Measurements from ENCODE around the gene LYPLAL1. TPM values are rescaled to one million over a fixed set of nuclear protein-coding genes. Genes with fewer than 3 reads are reported as not detected.

LYPLAL1 gene
- total and polyA plus RNA-seq, 2 of the 8 experiments (the other 6 are each of a cell fraction or from before 2014, with no cell fraction given) = 6.3 to 23.8 TPM

DNA sequence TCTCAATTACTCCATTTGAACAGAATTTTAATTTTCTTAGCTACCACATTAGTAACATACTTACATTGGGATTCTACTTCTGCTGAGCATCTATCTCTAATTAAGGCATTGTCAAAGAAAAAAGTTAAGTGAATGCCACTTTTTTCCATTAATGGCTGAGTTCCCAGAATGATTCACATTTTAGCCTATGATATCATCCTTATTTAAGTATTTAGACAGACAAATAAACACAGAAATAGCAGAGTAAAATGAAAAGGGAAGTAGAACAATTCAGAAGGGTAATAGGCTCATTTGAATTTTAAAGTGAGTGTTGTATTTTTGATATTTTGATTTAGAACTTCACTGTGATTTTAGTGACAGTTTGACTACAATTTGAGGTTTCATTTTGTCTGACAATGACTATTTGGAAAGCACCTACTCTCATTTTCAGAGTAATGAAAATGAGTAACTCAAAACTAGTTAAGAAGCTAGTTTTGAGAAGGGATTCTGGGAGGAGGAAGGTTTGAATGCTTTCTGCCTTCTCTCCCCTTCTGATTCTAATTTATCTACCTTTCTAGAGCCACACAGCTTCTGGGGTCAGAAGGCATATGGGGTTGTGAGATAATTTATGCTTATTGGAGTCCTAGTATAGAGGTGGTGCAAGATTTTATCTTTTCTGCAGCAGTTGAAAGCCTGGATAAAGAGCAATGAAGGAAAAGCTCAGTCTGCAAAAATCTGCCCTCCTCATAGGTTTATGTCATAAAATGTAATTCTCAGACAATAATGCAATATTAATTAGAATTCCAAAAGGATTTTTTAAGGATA lies 15.5 kb downstream of the LYPLAL1 start:
- no peak overlapping the region for H2AK5ac ChIP-seq (ENCODE audit: low read depth, low read length)
- no peak overlapping the region for H2BK5ac ChIP-seq (ENCODE audit: low read depth, low read length)
- H2BK120ac ChIP-seq (replicated peaks; ENCODE audit: low read depth, low read length) = no peak overlapping the region
- H2AFZ ChIP-seq (ENCODE audit: low read length) = no peak overlapping the region
- no peak overlapping the region for H3K9ac ChIP-seq (replicated peaks in 1 of 4; ENCODE audit: extremely low read depth in 1 of 4, low read depth in 3 of 4, low read length in 3 of 4)
- no peak overlapping the region for H3K4me3 ChIP-seq (ENCODE audit: extremely low read depth in 1 of 4, insufficient read depth in 2 of 4, low read depth in 3 of 4, low read length in 4 of 4)
- peaks cover 0 to 20% of the 10 kb centered on the region in 2 experiments; a peak in 2 of 4 replicates for H3K79me2 ChIP-seq (ENCODE audit: control insufficient read depth in 1 of 2, insufficient read depth in 2 of 2, low read length in 2 of 2)
- H3K79me1 ChIP-seq (ENCODE audit: low read depth, low read length) = 0 out of 2 replicates have a peak, but pooled peaks cover 2% of the 10 kb centered on the region
- no peak overlapping the region for H3K56ac ChIP-seq (replicated peaks; ENCODE audit: insufficient read length, low read depth, low read length)
- H3K14ac ChIP-seq (ENCODE audit: insufficient read length) = no peak overlapping the region
- no peak overlapping the region for H2BK12ac ChIP-seq (ENCODE audit: low read depth, low read length)
- H3K4me2 ChIP-seq (ENCODE audit: insufficient read depth in 1 of 2, low read depth in 2 of 2, low read length in 2 of 2) = no peak overlapping the region
- no peak overlapping the region for H4K8ac ChIP-seq (ENCODE audit: extremely low read depth, insufficient read depth, low read length)
- H3K36me3 ChIP-seq (ENCODE audit: control insufficient read depth in 2 of 4, insufficient read depth in 4 of 4, low read length in 3 of 4) = no peaks in the 10 kb centered on the region
- H3K23me2 ChIP-seq (ENCODE audit: low read depth, low read length) = no peaks in the 10 kb centered on the region
- ChIA-PET CTCF (ENCODE audit: partially characterized antibody) (interaction anchor here (1.4 to 1.6 kb wide), 2 partner anchors 11 to 13 kb away, joined by 4 to 6 read pairs; no protein-coding TSS in a partner anchor), POLR2A (ENCODE audit: partially characterized antibody) (interaction anchor here (0.6 to 1.0 kb wide), 2 partner anchors 15 to 210 kb away, joined by 3 to 4 read pairs; no protein-coding TSS in a partner anchor)
- no peaks in the 10 kb centered on the region for H3K9me3 ChIP-seq (ENCODE audit: insufficient read depth in 2 of 2, low read depth in 1 of 2, low read length in 1 of 2)
- H3K23ac ChIP-seq (ENCODE audit: insufficient read length) = no peak overlapping the region
- H3K4me1 ChIP-seq (replicated peaks in 1 of 4; ENCODE audit: control insufficient read depth in 3 of 4, insufficient read depth in 4 of 4, low read length in 3 of 4) = no peaks in the 10 kb centered on the region
- H3K27ac ChIP-seq (ENCODE audit: low read depth, low read length) = no peak overlapping the region
- no peak for TF ChIP-seq RNF2 (IDR thresholded peaks at IDR 0.05; ENCODE audit: borderline replicate concordance, low read depth, low read length, missing control alignments, poor library complexity, severe bottlenecking)
- no peak for TF ChIP-seq KDM1A (IDR thresholded peaks at IDR 0.05; ENCODE audit: borderline replicate concordance, low read length)
- TF ChIP-seq SIN3A (conservative IDR thresholded peaks at IDR 0.05 in 1 of 2, IDR thresholded peaks at IDR 0.05 in 1 of 2; ENCODE audit: low read depth in 1 of 2, low read length in 2 of 2) = no peak
- no peak for TF ChIP-seq GABPA (IDR thresholded peaks at IDR 0.05; ENCODE audit: borderline replicate concordance, insufficient read depth, low read length)
- FAIRE-seq (no peak), DNase-seq (ENCODE audit: low read depth in 1 of 2, low spot score in 2 of 2) (no peak)
- H3K18ac ChIP-seq (ENCODE audit: extremely low read depth, low read length) = no peak overlapping the region
- H2BK15ac ChIP-seq (ENCODE audit: low read length) = no peak overlapping the region
- H3K4ac ChIP-seq (replicated peaks; ENCODE audit: insufficient read length, low read depth, low read length) = no peak overlapping the region
- no peak overlapping the region for H4K5ac ChIP-seq (ENCODE audit: insufficient read length, low read depth, low read length)
- H4K20me1 ChIP-seq (replicated peaks in 1 of 2; ENCODE audit: control insufficient read depth in 1 of 2, insufficient read depth in 2 of 2, low read length in 2 of 2) = no peaks in the 10 kb centered on the region
- H4K91ac ChIP-seq (replicated peaks; ENCODE audit: insufficient read length, low read length) = no peak overlapping the region
- no peak overlapping the region for H2BK20ac ChIP-seq (ENCODE audit: low read length)
- no peaks in the 10 kb centered on the region for H3K27me3 ChIP-seq (replicated peaks in 1 of 4; ENCODE audit: control insufficient read depth in 3 of 4, extremely low read depth in 1 of 4, insufficient read depth in 3 of 4, low read length in 3 of 4)

Data from H1 (cell line).